ENCODE measurements around the gene AGPAT3.
"Not testable (repeated sequence)": the region's sequence is repeated elsewhere in the genome, so short reads cannot be mapped to it uniquely, and the experiment has no call there.

Gene AGPAT3

GRCh38 chr21:43881935-43882334 is 16.9 kb downstream of the AGPAT3 start:
- in situ Hi-C loops (cut with MboI; ENCODE audit: low sequenced_read_pairs): no loop called here

- in situ Hi-C loops (cut with MboI; ENCODE audit: low sequenced_read_pairs): no loop called here
Measured at GRCh38 chr21:43882952-43883545, 18.0 kb downstream of the AGPAT3 start.

GRCh38 chr21:43884012-43884860 is 19.2 kb downstream of the AGPAT3 start:
- in situ Hi-C loops (cut with MboI; ENCODE audit: low sequenced_read_pairs): no loop called here

- in situ Hi-C loops (cut with MboI; ENCODE audit: low sequenced_read_pairs): no loop called here
Measured at GRCh38 chr21:43884861-43885417, 19.9 kb downstream of the AGPAT3 start.

GRCh38 chr21:43885721-43886120 is 20.7 kb downstream of the AGPAT3 start:
- in situ Hi-C loops (cut with MboI; ENCODE audit: low sequenced_read_pairs): no loop called here

- in situ Hi-C loops (cut with MboI; ENCODE audit: low sequenced_read_pairs): no loop called here
Measured at GRCh38 chr21:43886565-43886964, 21.5 kb downstream of the AGPAT3 start.

- in situ Hi-C loops (cut with MboI; ENCODE audit: low sequenced_read_pairs): no loop called here
Measured at GRCh38 chr21:43889069-43889468, 24.0 kb downstream of the AGPAT3 start.

GRCh38 chr21:43890042-43890441 is 25.0 kb downstream of the AGPAT3 start:
- in situ Hi-C loops (cut with MboI; ENCODE audit: low sequenced_read_pairs): no loop called here

GRCh38 chr21:43892334-43892733 is 27.3 kb downstream of the AGPAT3 start:
- in situ Hi-C loops (cut with MboI; ENCODE audit: low sequenced_read_pairs): no loop called here

GRCh38 chr21:43892984-43893535 is 28.0 kb downstream of the AGPAT3 start:
- in situ Hi-C loops (cut with MboI; ENCODE audit: low sequenced_read_pairs): no loop called here

- in situ Hi-C loops (cut with MboI; ENCODE audit: low sequenced_read_pairs): no loop called here
Measured at GRCh38 chr21:43893536-43894205, 28.6 kb downstream of the AGPAT3 start.

GRCh38 chr21:43894206-43894577 is 29.2 kb downstream of the AGPAT3 start:
- in situ Hi-C loops (cut with MboI; ENCODE audit: low sequenced_read_pairs): no loop called here

GRCh38 chr21:43895196-43895595 is 30.2 kb downstream of the AGPAT3 start:
- in situ Hi-C loops (cut with MboI; ENCODE audit: low sequenced_read_pairs): no loop called here

- in situ Hi-C loops (cut with MboI; ENCODE audit: low sequenced_read_pairs): not testable (repeated sequence)
Measured at GRCh38 chr21:43896696-43897299, 31.8 kb downstream of the AGPAT3 start.

- in situ Hi-C loops (cut with MboI; ENCODE audit: low sequenced_read_pairs): no loop called here
Measured at GRCh38 chr21:43899307-43900077, 34.5 kb downstream of the AGPAT3 start.

- in situ Hi-C loops (cut with MboI; ENCODE audit: low sequenced_read_pairs): no loop called here
Measured at GRCh38 chr21:43900078-43900385, 35.0 kb downstream of the AGPAT3 start.

- in situ Hi-C loops (cut with MboI; ENCODE audit: low sequenced_read_pairs): no loop called here
Measured at GRCh38 chr21:43900690-43901089, 35.7 kb downstream of the AGPAT3 start.

- in situ Hi-C loops (cut with MboI; ENCODE audit: low sequenced_read_pairs): no loop called here
Measured at GRCh38 chr21:43902441-43902840, 37.4 kb downstream of the AGPAT3 start.

- in situ Hi-C loops (cut with MboI; ENCODE audit: low sequenced_read_pairs): no loop called here
Measured at GRCh38 chr21:43903451-43904091, 38.5 kb downstream of the AGPAT3 start.

GRCh38 chr21:43904331-43904781 is 39.3 kb downstream of the AGPAT3 start:
- in situ Hi-C loops (cut with MboI; ENCODE audit: low sequenced_read_pairs): no loop called here

Measured in hTERT RPE-1 (cell line).